ENCODE measurements around the gene PLIN5. TPM values are rescaled to one million over a fixed set of nuclear protein-coding genes. Genes with fewer than 3 reads are reported as not detected.

The PLIN5 gene
- total and polyA plus RNA-seq, 10 of the 15 experiments (the other 5 are each of a cell fraction or from before 2014, with no cell fraction given), result 0.15 to 0.33 TPM; not detected in 8

DNA sequence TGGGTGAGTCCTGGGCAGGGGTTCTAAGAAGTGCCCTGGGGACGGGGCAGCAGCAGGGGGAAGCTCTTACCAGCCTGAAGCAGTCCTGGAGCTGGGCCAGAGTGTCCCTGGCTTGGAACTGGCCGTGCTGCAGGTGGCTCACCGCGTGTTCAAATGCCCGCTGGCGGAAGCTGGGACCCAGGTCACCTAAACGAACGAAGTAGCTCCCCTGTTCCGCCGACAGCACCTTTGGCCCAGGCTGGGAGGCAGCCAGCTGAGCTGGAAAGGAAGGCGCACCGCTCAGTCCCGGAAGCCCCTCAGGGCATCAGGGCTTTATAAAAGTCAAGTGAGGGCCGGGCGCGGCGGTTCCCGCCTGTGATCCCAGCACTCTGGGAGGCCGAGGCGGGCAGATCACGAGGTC, 26.3 kb downstream of the PLIN5 start (continued):
- TF ChIP-seq, protein P1, sequence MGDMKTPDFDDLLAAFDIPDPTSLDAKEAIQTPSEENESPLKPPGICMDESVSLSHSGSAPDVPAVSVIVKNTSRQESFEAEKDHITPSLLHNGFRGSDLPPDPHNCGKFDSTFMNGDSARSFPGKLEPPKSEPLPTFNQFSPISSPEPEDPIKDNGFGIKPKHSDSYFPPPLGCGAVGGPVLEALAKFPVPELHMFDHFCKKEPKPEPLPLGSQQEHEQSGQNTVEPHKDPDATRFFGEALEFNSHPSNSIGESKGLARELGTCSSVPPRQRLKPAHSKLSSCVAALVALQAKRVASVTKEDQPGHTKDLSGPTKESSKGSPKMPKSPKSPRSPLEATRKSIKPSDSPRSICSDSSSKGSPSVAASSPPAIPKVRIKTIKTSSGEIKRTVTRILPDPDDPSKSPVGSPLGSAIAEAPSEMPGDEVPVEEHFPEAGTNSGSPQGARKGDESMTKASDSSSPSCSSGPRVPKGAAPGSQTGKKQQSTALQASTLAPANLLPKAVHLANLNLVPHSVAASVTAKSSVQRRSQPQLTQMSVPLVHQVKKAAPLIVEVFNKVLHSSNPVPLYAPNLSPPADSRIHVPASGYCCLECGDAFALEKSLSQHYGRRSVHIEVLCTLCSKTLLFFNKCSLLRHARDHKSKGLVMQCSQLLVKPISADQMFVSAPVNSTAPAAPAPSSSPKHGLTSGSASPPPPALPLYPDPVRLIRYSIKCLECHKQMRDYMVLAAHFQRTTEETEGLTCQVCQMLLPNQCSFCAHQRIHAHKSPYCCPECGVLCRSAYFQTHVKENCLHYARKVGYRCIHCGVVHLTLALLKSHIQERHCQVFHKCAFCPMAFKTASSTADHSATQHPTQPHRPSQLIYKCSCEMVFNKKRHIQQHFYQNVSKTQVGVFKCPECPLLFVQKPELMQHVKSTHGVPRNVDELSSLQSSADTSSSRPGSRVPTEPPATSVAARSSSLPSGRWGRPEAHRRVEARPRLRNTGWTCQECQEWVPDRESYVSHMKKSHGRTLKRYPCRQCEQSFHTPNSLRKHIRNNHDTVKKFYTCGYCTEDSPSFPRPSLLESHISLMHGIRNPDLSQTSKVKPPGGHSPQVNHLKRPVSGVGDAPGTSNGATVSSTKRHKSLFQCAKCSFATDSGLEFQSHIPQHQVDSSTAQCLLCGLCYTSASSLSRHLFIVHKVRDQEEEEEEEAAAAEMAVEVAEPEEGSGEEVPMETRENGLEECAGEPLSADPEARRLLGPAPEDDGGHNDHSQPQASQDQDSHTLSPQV (IDR thresholded peaks at IDR 0.05), result no peak
- TF ChIP-seq POLR2AphosphoS5 (IDR thresholded peaks at IDR 0.05; ENCODE audit: low read length), result no peak
- no peak for TF ChIP-seq GATAD2B (conservative IDR thresholded peaks at IDR 0.05; ENCODE audit: low read depth)
- TF ChIP-seq BCL11A (IDR thresholded peaks at IDR 0.05; ENCODE audit: low read depth, low read length), result no peak
- TF ChIP-seq, protein P2, sequence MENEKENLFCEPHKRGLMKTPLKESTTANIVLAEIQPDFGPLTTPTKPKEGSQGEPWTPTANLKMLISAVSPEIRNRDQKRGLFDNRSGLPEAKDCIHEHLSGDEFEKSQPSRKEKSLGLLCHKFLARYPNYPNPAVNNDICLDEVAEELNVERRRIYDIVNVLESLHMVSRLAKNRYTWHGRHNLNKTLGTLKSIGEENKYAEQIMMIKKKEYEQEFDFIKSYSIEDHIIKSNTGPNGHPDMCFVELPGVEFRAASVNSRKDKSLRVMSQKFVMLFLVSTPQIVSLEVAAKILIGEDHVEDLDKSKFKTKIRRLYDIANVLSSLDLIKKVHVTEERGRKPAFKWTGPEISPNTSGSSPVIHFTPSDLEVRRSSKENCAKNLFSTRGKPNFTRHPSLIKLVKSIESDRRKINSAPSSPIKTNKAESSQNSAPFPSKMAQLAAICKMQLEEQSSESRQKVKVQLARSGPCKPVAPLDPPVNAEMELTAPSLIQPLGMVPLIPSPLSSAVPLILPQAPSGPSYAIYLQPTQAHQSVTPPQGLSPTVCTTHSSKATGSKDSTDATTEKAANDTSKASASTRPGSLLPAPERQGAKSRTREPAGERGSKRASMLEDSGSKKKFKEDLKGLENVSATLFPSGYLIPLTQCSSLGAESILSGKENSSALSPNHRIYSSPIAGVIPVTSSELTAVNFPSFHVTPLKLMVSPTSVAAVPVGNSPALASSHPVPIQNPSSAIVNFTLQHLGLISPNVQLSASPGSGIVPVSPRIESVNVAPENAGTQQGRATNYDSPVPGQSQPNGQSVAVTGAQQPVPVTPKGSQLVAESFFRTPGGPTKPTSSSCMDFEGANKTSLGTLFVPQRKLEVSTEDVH (IDR thresholded peaks at IDR 0.05; ENCODE audit: low read depth, partially characterized antibody), result no peak

DNA sequence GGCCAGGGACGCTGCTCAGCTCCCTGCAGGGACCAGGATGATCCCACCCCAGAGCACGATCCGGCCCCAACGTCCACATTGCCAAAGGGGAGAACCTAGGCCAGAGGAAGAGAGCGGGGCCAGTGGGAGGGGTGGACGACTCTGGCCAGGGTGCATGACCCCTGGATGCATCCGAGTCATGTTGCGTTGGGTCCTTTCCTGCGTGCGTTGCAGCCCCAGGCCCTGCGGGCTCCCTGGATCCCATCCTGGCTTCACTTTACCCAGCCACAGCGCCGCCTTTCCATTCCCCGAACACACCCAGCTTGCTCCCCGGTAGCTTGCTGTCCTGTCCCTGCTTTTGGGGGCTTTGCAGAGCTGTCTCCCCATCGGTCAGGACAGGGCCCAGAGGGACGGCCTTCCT, 27.2 kb downstream of the PLIN5 start:
- no peaks in the 10 kb centered on the region for H3K9me3 ChIP-seq (replicated peaks; ENCODE audit: control insufficient read depth, insufficient read depth, low read length)
- FAIRE-seq, result no peak
- H3K36me3 ChIP-seq (ENCODE audit: control insufficient read depth in 2 of 2, insufficient read depth in 2 of 2, low read length in 1 of 2), result no peaks in the 10 kb centered on the region; a peak in 1 of 4 replicates
- no peaks in the 10 kb centered on the region for H3K27me3 ChIP-seq (replicated peaks in 1 of 2; ENCODE audit: control insufficient read depth in 2 of 2, insufficient read depth in 2 of 2, low read length in 1 of 2)
- SMC1A ChIA-PET (ENCODE audit: uncharacterized antibody, unreplicated experiment), result no interaction called here
- no peak overlapping the region for H3K4me3 ChIP-seq
- in situ Hi-C loops (cut with MboI), result no loop called here
- no peak overlapping the region for H3K4me2 ChIP-seq (ENCODE audit: control insufficient read depth, insufficient read depth)
- BruUV-seq (replicated peaks), result no TSS peak
- 88% methylated on average over 17 of the region's 17 CpGs for WGBS (ENCODE audit: insufficient coverage, insufficient replicate concordance, low lambda C conversion rate, missing lambda C conversion rate)
- no peak for DNase-seq (ENCODE audit: low read depth, low spot score)
- no peak overlapping the region for H3K27ac ChIP-seq (ENCODE audit: control insufficient read depth, insufficient read depth)
- no peaks in the 10 kb centered on the region for H3K79me2 ChIP-seq (ENCODE audit: control insufficient read depth, insufficient read depth, low read length)
- H3K4me1 ChIP-seq (ENCODE audit: control insufficient read depth, insufficient read depth, low read length), result no peaks in the 10 kb centered on the region
- ATAC-seq, result no peak
- no peak overlapping the region for H2AFZ ChIP-seq (ENCODE audit: control insufficient read depth, low read depth, low read length)
- RAD21 ChIA-PET (ENCODE audit: unreplicated experiment), result no interaction called here
- CTCF ChIA-PET, result interaction anchor here (1.2 kb wide), 1 partner anchor 9 kb away, joined by 3 read pairs; no protein-coding TSS in a partner anchor
- POLR2A ChIA-PET, result no interaction called here
- no peaks in the 10 kb centered on the region for H4K20me1 ChIP-seq (ENCODE audit: control insufficient read depth, insufficient read depth)
- H3K9ac ChIP-seq (ENCODE audit: control insufficient read depth, insufficient read depth, low read length), result no peak overlapping the region
- intact Hi-C loops (cut with micrococcal nuclease; ENCODE audit: unreplicated experiment), result no loop called here
- TF ChIP-seq, protein P3, sequence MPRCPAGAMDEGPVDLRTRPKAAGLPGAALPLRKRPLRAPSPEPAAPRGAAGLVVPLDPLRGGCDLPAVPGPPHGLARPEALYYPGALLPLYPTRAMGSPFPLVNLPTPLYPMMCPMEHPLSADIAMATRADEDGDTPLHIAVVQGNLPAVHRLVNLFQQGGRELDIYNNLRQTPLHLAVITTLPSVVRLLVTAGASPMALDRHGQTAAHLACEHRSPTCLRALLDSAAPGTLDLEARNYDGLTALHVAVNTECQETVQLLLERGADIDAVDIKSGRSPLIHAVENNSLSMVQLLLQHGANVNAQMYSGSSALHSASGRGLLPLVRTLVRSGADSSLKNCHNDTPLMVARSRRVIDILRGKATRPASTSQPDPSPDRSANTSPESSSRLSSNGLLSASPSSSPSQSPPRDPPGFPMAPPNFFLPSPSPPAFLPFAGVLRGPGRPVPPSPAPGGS (IDR thresholded peaks at IDR 0.05; ENCODE audit: borderline replicate concordance, insufficient read depth, low read depth, low read length, poor library complexity, severe bottlenecking), result no peak
- TF ChIP-seq HDAC2 (IDR thresholded peaks at IDR 0.05) (no peak), JUND (IDR thresholded peaks at IDR 0.05; ENCODE audit: low read depth, low read length) (no peak), POLR2A (IDR thresholded peaks at IDR 0.05; ENCODE audit: low read depth, low read length) (peak; percentile 48), POLR2AphosphoS5 (IDR thresholded peaks at IDR 0.05; ENCODE audit: low read length) (peak; percentile 29; the same call in 1 of the 2 replicates)
- TF ChIP-seq, protein P4, sequence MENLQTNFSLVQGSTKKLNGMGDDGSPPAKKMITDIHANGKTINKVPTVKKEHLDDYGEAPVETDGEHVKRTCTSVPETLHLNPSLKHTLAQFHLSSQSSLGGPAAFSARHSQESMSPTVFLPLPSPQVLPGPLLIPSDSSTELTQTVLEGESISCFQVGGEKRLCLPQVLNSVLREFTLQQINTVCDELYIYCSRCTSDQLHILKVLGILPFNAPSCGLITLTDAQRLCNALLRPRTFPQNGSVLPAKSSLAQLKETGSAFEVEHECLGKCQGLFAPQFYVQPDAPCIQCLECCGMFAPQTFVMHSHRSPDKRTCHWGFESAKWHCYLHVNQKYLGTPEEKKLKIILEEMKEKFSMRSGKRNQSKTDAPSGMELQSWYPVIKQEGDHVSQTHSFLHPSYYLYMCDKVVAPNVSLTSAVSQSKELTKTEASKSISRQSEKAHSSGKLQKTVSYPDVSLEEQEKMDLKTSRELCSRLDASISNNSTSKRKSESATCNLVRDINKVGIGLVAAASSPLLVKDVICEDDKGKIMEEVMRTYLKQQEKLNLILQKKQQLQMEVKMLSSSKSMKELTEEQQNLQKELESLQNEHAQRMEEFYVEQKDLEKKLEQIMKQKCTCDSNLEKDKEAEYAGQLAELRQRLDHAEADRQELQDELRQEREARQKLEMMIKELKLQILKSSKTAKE (IDR thresholded peaks at IDR 0.05; ENCODE audit: low read depth, poor library complexity, severe bottlenecking), result no peak
